GM19452 (cell line): ENCODE data around the gene RPAP2.
"Not testable (repeated sequence)": the region's sequence is repeated elsewhere in the genome, so short reads cannot be mapped to it uniquely, and the experiment has no call there.

ENCODE experiments used
- ATAC-seq: cut with Tn5 transposase; IDR thresholded peaks from one replicate; pipeline ENCODE4 v1.9.1; 2021; ENCODE audit not compliant: unreplicated experiment

RPAP2 gene

GRCh38 chr1:92374223-92374622 lies 75.4 kb downstream of the RPAP2 start:
- ATAC-seq, result no peak

GRCh38 chr1:92376345-92376744 lies 77.5 kb downstream of the RPAP2 start:
- no peak for ATAC-seq

GRCh38 chr1:92377991-92378390 lies 79.1 kb downstream of the RPAP2 start:
- ATAC-seq, result not testable (repeated sequence)

- ATAC-seq, result no peak
Observed at GRCh38 chr1:92380867-92381266, 82.0 kb downstream of the RPAP2 start.

GRCh38 chr1:92393966-92394365 lies 95.1 kb downstream of the RPAP2 start:
- ATAC-seq, result not testable (repeated sequence)

- ATAC-seq, result no peak
Observed at GRCh38 chr1:92398519-92398918, 99.7 kb downstream of the RPAP2 start.

GRCh38 chr1:92399076-92399475 lies 100.2 kb downstream of the RPAP2 start:
- ATAC-seq, result peak; percentile 85

- no peak for ATAC-seq
Observed at GRCh38 chr1:92404661-92405060, 105.8 kb downstream of the RPAP2 start.

- no peak for ATAC-seq
Observed at GRCh38 chr1:92408825-92409224, 110.0 kb downstream of the RPAP2 start.

- ATAC-seq, result no peak
Observed at GRCh38 chr1:92409946-92410549, 111.2 kb downstream of the RPAP2 start.

GRCh38 chr1:92410706-92411105 lies 111.8 kb downstream of the RPAP2 start:
- no peak for ATAC-seq

GRCh38 chr1:92411511-92411910 lies 112.7 kb downstream of the RPAP2 start:
- ATAC-seq, result no peak

GRCh38 chr1:92419642-92420041 lies 120.8 kb downstream of the RPAP2 start:
- no peak for ATAC-seq

- no peak for ATAC-seq
Observed at GRCh38 chr1:92424381-92424780, 125.5 kb downstream of the RPAP2 start.

- ATAC-seq, result no peak
Observed at GRCh38 chr1:92425617-92426016, 126.8 kb downstream of the RPAP2 start.

GRCh38 chr1:92430030-92430429 lies 131.2 kb downstream of the RPAP2 start:
- ATAC-seq, result no peak

GRCh38 chr1:92434572-92434971 lies 135.7 kb downstream of the RPAP2 start:
- not testable (repeated sequence) for ATAC-seq

GRCh38 chr1:92439291-92439690 lies 140.4 kb downstream of the RPAP2 start:
- no peak for ATAC-seq

GRCh38 chr1:92441316-92441696 lies 142.4 kb downstream of the RPAP2 start:
- ATAC-seq, result no peak

- no peak for ATAC-seq
Observed at GRCh38 chr1:92441697-92442342, 143.0 kb downstream of the RPAP2 start.

GRCh38 chr1:92442351-92442750 lies 143.5 kb downstream of the RPAP2 start:
- no peak for ATAC-seq

- ATAC-seq, result no peak
Observed at GRCh38 chr1:92443893-92444292, 145.0 kb downstream of the RPAP2 start.

GRCh38 chr1:92444351-92444750 lies 145.5 kb downstream of the RPAP2 start:
- no peak for ATAC-seq
